GM18508 (cell line): ENCODE measurements around the gene METTL18.

ENCODE experiments used
- ATAC-seq: cut with Tn5 transposase; IDR thresholded peaks from one replicate; pipeline ENCODE4 v1.9.1; 2021; ENCODE audit warnings: moderate number of reproducible peaks; ENCODE audit not compliant: insufficient read depth, unreplicated experiment

METTL18 gene

DNA sequence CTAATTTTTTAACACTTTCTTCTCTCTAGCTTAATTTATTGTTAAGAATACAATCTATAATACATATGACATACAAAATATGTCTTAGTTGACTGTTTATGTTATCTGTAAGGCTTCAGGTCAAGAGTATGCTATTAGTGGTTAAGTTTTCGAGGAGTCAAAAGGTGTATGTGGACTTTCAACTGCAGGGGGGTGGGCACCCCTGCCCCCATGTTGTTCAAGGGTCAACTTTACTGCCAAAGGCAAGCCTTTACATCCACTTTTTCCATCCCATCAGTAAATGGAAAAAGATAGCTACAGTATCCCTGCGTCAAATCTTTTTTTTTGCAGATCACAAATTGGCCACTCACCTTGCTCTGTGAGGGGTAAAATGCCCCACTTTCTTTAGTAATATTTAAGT, 6.3 kb downstream of the METTL18 start:
- ATAC-seq: no peak

DNA sequence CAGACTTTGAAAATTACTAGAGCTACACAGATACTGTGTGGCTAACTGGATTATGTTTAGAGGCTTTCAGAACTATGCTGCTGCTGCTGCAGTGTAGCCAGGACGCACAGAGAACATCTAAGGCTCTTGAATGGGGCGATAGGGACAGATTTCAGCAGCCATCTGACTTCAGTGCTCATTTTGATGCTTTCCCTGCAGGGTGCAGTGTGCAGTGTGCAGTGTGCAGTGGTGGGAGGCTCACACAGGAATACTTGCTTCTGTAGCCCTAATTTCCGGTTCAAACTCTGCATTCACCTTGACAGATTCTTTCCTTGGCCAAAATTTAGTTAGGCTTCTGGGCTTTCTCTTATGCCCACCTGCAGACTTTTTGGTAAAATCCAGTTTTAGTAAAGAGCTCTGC, 7.7 kb downstream of the METTL18 start:
- ATAC-seq: no peak

DNA sequence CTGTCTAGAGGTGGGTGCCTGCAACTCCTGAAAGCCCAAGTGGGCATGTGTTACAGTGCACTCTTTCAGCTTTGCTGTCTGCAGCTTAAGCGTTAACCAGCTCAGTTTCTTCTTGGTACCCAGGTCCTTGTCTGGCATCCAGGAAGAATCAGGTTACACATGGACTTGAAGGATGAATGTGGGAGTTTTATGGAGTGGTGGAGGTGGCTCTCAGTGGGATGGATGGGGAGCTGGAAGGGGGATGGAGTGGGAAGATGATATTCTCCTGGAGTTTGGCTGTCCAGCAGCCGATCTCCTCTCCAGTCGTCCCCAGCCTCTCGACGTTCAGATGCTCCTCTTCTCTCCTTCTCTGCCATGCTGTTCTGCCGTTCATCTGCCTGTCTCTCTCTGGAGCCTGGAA, 9.4 kb downstream of the METTL18 start:
- no peak for ATAC-seq

- no peak for ATAC-seq
These were observed 10.6 kb downstream of the METTL18 start for GRCh38 chr1:169784102-169784501.

GRCh38 chr1:169782596-169782995, 12.1 kb downstream of the METTL18 start:
- ATAC-seq: no peak

GRCh38 chr1:169779970-169780369, 14.7 kb downstream of the METTL18 start:
- no peak for ATAC-seq

- no peak for ATAC-seq
These were observed 15.6 kb downstream of the METTL18 start for GRCh38 chr1:169779150-169779549.

- ATAC-seq: no peak
These were observed 18.3 kb downstream of the METTL18 start for GRCh38 chr1:169776440-169776839.

- no peak for ATAC-seq
These were observed 26.5 kb downstream of the METTL18 start for GRCh38 chr1:169768161-169768560.

DNA sequence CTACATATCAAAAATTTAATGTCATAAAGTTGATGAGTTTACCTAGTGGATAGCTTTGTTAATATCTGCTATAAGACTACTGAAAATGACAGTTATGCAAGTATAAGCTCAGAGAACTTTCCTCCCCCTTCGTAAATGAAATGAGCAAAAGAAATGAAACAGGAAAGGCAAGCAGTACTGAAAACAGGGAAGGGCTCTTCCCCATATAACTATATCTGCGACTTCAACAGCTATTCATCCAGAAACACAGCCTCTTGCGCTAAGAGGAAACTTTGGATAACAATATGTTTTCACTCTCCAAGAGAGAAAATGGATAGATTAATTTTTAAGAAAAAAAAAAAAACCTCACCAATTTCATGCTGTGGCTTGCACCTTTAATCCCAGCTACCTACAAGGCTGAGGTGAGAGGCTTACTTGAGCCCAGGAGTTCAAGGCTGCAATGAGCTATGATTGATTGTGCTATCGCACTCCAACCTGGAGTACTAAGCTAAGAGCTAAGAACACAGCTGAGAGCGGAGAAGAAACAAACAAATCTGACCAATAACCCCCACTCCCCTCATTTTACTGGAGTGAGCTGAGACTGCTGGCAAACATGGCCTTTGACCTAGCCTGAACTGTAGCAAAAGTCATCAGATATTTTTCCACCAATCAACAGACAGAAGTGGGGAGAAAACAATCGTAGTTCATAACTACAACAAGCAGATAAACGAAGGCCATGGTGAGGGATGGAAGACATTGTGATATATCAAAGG, 29.0 kb downstream of the METTL18 start:
- no peak for ATAC-seq

DNA sequence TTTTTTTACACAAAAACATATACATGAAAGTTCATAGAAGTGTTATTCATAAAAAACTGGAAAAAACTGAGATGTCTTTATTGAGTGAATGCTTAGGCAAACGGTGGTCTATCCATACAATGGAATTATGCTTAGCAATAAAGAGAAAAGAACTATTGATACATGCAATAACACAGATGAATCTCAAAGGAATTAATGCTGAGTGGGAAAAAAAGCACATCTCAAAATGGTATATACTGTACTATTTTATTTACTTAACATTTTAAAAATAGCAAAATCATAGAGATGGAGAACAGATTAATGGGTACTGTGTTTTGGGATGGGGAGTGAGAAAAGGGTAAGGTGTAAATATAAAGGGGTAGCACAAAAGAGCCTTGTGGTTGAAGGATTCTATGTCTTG, 29.8 kb downstream of the METTL18 start:
- ATAC-seq: no peak

GRCh38 chr1:169762699-169763098, 32.0 kb downstream of the METTL18 start:
- ATAC-seq: no peak

GRCh38 chr1:169759038-169759437, 35.7 kb downstream of the METTL18 start:
- no peak for ATAC-seq

GRCh38 chr1:169753549-169753948, 41.2 kb downstream of the METTL18 start:
- ATAC-seq: no peak

DNA sequence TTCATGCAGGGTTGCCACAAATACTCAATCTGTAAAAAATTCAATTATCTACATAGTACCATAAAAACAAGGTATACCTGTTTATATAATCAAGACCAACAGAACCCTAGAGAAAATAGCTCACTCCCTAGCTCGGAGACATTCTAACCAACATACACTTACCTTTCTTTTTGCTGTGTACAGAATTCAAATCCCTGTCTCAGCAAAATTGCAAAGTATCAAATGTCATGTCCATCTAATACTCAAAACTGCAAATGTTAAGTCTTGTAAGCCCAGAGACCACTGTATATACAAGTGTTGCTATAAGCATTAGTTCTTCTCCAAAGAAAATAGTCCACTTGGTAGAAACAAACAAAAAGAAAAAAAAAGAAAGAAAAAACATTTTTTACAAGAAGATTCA, 44.7 kb downstream of the METTL18 start:
- no peak for ATAC-seq

- no peak for ATAC-seq
These were observed 48.2 kb downstream of the METTL18 start for GRCh38 chr1:169746550-169746949.

DNA sequence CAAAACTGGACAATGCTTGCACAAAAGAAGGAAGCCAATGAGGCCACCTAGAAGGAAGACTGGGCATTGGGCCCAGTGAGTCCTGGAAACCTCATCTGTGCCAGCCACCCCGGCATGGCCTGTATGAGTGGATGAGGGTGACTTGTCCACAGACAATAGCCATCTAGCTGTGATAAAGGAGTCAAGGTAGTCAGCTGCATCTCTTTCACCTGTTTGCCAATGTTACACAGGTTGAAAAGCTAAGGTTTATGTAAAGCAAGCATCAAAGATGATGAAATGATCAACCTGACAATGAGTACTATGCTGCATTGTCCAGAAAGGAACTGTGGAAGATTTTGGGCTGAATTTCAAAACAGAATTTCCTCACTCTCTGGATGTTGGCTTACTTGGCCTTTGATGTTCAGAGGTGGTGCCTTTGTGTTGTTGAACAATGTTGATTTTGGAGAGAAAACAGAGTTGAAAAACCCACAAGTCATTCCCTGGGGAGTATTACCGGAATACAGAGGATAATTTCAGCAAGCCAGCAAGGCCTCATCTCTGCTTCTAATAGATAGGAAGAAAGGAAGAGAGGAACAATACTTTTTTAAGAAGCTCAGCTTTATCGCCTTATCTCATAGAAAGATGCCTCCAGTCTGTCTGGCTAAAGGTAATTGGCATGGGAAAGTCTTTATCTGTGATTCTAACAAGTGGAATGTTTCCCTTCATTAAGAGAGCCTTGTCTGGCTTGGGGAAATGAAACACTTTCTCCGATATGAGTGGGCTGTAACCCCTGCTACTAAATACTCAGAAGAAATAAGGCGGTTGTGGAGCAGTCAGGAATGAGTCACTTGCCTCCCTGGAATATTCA, 49.5 kb downstream of the METTL18 start:
- ATAC-seq: no peak
